ENCODE measurements around the gene FAXDC2. TPM values are rescaled to one million over a fixed set of nuclear protein-coding genes. Genes with fewer than 3 reads are reported as not detected.

Gene FAXDC2
- 10 to 100 TPM; 10.8 to 30.9 (median 15.1) TPM for polyA plus RNA-seq
- long read RNA-seq, donor 1, partial matches to known transcripts = 11 of 19 reads
- long read RNA-seq, donor 1, other reads (novel, unspliced or antisense) = 0 of 19 reads
- long read RNA-seq, donor 2 = 0 reads
- long read RNA-seq, donor 3, partial matches to known transcripts = 69 of 70 reads
- long read RNA-seq, donor 3, other reads (novel, unspliced or antisense) = 0 of 70 reads
- long read RNA-seq, donor 4 = 0 reads
- long read RNA-seq, donor 5 = 0 reads
- long read RNA-seq, donor 6, partial matches to known transcripts = 0 of 3 reads
- long read RNA-seq, donor 6, other reads (novel, unspliced or antisense) = 0 of 3 reads
- long read RNA-seq, donor 7, transcript FAXDC2-201 (9 exons, 3,251 nt) = major isoform, 9 of 10 reads
- long read RNA-seq, donor 7, partial matches to known transcripts = 0 of 10 reads
- long read RNA-seq, donor 7, other reads (novel, unspliced or antisense) = 0 of 10 reads
- long read RNA-seq, donor 8, partial matches to known transcripts = 0 of 3 reads
- long read RNA-seq, donor 8, other reads (novel, unspliced or antisense) = 0 of 3 reads
- long read RNA-seq, donor 9, partial matches to known transcripts = 0 of 1 reads
- long read RNA-seq, donor 9, other reads (novel, unspliced or antisense) = 0 of 1 reads
- long read RNA-seq, donor 10, partial matches to known transcripts = 0 of 5 reads
- long read RNA-seq, donor 10, other reads (novel, unspliced or antisense) = 0 of 5 reads

GRCh38 chr5:154850255-154851062, at the start of gene FAXDC2:
TSS of gene FAXDC2 (minus strand) at chr5:154850603. CDS start at chr5:154838178, 12,425 bp downstream.
- WGBS, 3 donors = 28 to 78% (median 66%) methylated on average over 11 of the region's 11 CpGs

GRCh38 chr5:154900066-154900465, 49.7 kb upstream of the FAXDC2 start:
- H3K27me3 ChIP-seq (ENCODE audit: control insufficient read depth in 3 of 3, insufficient read depth in 3 of 3, low read length in 3 of 3) = no peaks in the 10 kb centered on the region
- no peak overlapping the region for H3K4me3 ChIP-seq (ENCODE audit: low read depth in 1 of 3, low read length in 3 of 3)
- DNase-seq (no peak), FAIRE-seq (no peak)
- 97 to 100% (median 98%) methylated on average over 1 of the region's 1 CpG for WGBS, 3 donors
- peaks cover 17 to 48% (median 21%) of the 10 kb centered on the region in 3 donors for H3K36me3 ChIP-seq (ENCODE audit: control insufficient read depth in 3 of 3, insufficient read depth in 2 of 3, low read depth in 1 of 3, low read length in 3 of 3)
- no peak overlapping the region for H3K27ac ChIP-seq (ENCODE audit: low read depth in 1 of 3, low read length in 2 of 3)
- no peaks in the 10 kb centered on the region for H3K4me1 ChIP-seq (ENCODE audit: control insufficient read depth in 3 of 3, insufficient read depth in 2 of 3, low read depth in 1 of 3, low read length in 2 of 3)
- no peaks in the 10 kb centered on the region for H3K9me3 ChIP-seq (ENCODE audit: control insufficient read depth in 2 of 2, insufficient read depth in 1 of 2, low read depth in 1 of 2, low read length in 1 of 2)

More at GRCh38 chr5:154850255-154851062, at the start of gene FAXDC2:
- DNase-seq (peak in 1 of 2 donors; percentile 43), FAIRE-seq (no peak)
- Histone ChIP-seq H3K27ac (ENCODE audit: low read depth in 1 of 3, low read length in 2 of 3) (peak within 1 kb of the TSS in 2 of 3 donors; percentile 34 to 76), H3K4me1 (ENCODE audit: control insufficient read depth in 3 of 3, insufficient read depth in 2 of 3, low read depth in 1 of 3, low read length in 2 of 3) (no peaks in the 10 kb centered on the region), H3K9me3 (ENCODE audit: control insufficient read depth in 2 of 2, insufficient read depth in 1 of 2, low read depth in 1 of 2, low read length in 1 of 2) (no peaks in the 10 kb centered on the region), H3K27me3 (ENCODE audit: control insufficient read depth in 3 of 3, insufficient read depth in 3 of 3, low read length in 3 of 3) (no peaks in the 10 kb centered on the region), H3K36me3 (ENCODE audit: control insufficient read depth in 3 of 3, insufficient read depth in 2 of 3, low read depth in 1 of 3, low read length in 3 of 3) (no peaks in the 10 kb centered on the region), H3K4me3 (ENCODE audit: low read depth in 1 of 3, low read length in 3 of 3) (peak within 1 kb of the TSS in 2 of 3 donors; percentile 10 to 26)

- Histone ChIP-seq H3K4me3 (ENCODE audit: low read depth in 1 of 3, low read length in 3 of 3) (no peak overlapping the region), H3K27me3 (ENCODE audit: control insufficient read depth in 3 of 3, insufficient read depth in 3 of 3, low read length in 3 of 3) (no peaks in the 10 kb centered on the region), H3K9me3 (ENCODE audit: control insufficient read depth in 2 of 2, insufficient read depth in 1 of 2, low read depth in 1 of 2, low read length in 1 of 2) (no peaks in the 10 kb centered on the region), H3K4me1 (ENCODE audit: control insufficient read depth in 3 of 3, insufficient read depth in 2 of 3, low read depth in 1 of 3, low read length in 2 of 3) (no peaks in the 10 kb centered on the region), H3K36me3 (ENCODE audit: control insufficient read depth in 3 of 3, insufficient read depth in 2 of 3, low read depth in 1 of 3, low read length in 3 of 3) (peaks cover 16 to 47% (median 21%) of the 10 kb centered on the region in 3 donors), H3K27ac (ENCODE audit: low read depth in 1 of 3, low read length in 2 of 3) (no peak overlapping the region)
- DNase-seq (no peak), FAIRE-seq (no peak)
- WGBS, 3 donors = 93 to 97% (median 96%) methylated on average over 9 of the region's 9 CpGs
These were observed 48.9 kb upstream of the FAXDC2 start for GRCh38 chr5:154899151-154899816.

GRCh38 chr5:154898210-154898609, 47.8 kb upstream of the FAXDC2 start:
- 96 to 97% (median 96%) methylated on average over 4 of the region's 4 CpGs for WGBS, 3 donors
- H3K9me3 ChIP-seq (ENCODE audit: control insufficient read depth in 2 of 2, insufficient read depth in 1 of 2, low read depth in 1 of 2, low read length in 1 of 2) = no peaks in the 10 kb centered on the region
- no peak overlapping the region for H3K4me3 ChIP-seq (ENCODE audit: low read depth in 1 of 3, low read length in 3 of 3)
- H3K4me1 ChIP-seq (ENCODE audit: control insufficient read depth in 3 of 3, insufficient read depth in 2 of 3, low read depth in 1 of 3, low read length in 2 of 3) = no peaks in the 10 kb centered on the region
- FAIRE-seq (no peak), DNase-seq (no peak)
- peaks cover 14 to 54% (median 24%) of the 10 kb centered on the region in 3 donors for H3K36me3 ChIP-seq (ENCODE audit: control insufficient read depth in 3 of 3, insufficient read depth in 2 of 3, low read depth in 1 of 3, low read length in 3 of 3)
- H3K27me3 ChIP-seq (ENCODE audit: control insufficient read depth in 3 of 3, insufficient read depth in 3 of 3, low read length in 3 of 3) = no peaks in the 10 kb centered on the region
- no peak overlapping the region for H3K27ac ChIP-seq (ENCODE audit: low read depth in 1 of 3, low read length in 2 of 3)

- H3K27ac ChIP-seq (ENCODE audit: low read depth in 1 of 3, low read length in 2 of 3) = no peak overlapping the region
- no peaks in the 10 kb centered on the region for H3K4me1 ChIP-seq (ENCODE audit: control insufficient read depth in 3 of 3, insufficient read depth in 2 of 3, low read depth in 1 of 3, low read length in 2 of 3)
- no peaks in the 10 kb centered on the region for H3K9me3 ChIP-seq (ENCODE audit: control insufficient read depth in 2 of 2, insufficient read depth in 1 of 2, low read depth in 1 of 2, low read length in 1 of 2)
- H3K36me3 ChIP-seq (ENCODE audit: control insufficient read depth in 3 of 3, insufficient read depth in 2 of 3, low read depth in 1 of 3, low read length in 3 of 3) = peaks cover 12 to 59% (median 22%) of the 10 kb centered on the region in 3 donors
- DNase-seq (peak in 1 of 2 donors; percentile 58), FAIRE-seq (no peak)
- no peaks in the 10 kb centered on the region for H3K27me3 ChIP-seq (ENCODE audit: control insufficient read depth in 3 of 3, insufficient read depth in 3 of 3, low read length in 3 of 3)
- no peak overlapping the region for H3K4me3 ChIP-seq (ENCODE audit: low read depth in 1 of 3, low read length in 3 of 3)
These were observed 46.3 kb upstream of the FAXDC2 start for GRCh38 chr5:154896562-154897165.

GRCh38 chr5:154895606-154896561, 45.5 kb upstream of the FAXDC2 start:
- Histone ChIP-seq H3K36me3 (ENCODE audit: control insufficient read depth in 3 of 3, insufficient read depth in 2 of 3, low read depth in 1 of 3, low read length in 3 of 3) (peaks cover 12 to 64% (median 22%) of the 10 kb centered on the region in 3 donors), H3K9me3 (ENCODE audit: control insufficient read depth in 2 of 2, insufficient read depth in 1 of 2, low read depth in 1 of 2, low read length in 1 of 2) (no peaks in the 10 kb centered on the region), H3K4me3 (ENCODE audit: low read depth in 1 of 3, low read length in 3 of 3) (no peak overlapping the region), H3K27me3 (ENCODE audit: control insufficient read depth in 3 of 3, insufficient read depth in 3 of 3, low read length in 3 of 3) (no peaks in the 10 kb centered on the region), H3K4me1 (ENCODE audit: control insufficient read depth in 3 of 3, insufficient read depth in 2 of 3, low read depth in 1 of 3, low read length in 2 of 3) (no peaks in the 10 kb centered on the region), H3K27ac (ENCODE audit: low read depth in 1 of 3, low read length in 2 of 3) (no peak overlapping the region)
- WGBS, 3 donors = 77 to 86% (median 82%) methylated on average over 14 of the region's 14 CpGs
- DNase-seq = peak in 1 of 2 donors; percentile 31
- no peak for FAIRE-seq

GRCh38 chr5:154893381-154893780, 43.0 kb upstream of the FAXDC2 start:
- H3K27me3 ChIP-seq (ENCODE audit: control insufficient read depth in 3 of 3, insufficient read depth in 3 of 3, low read length in 3 of 3) = no peaks in the 10 kb centered on the region
- DNase-seq (no peak), FAIRE-seq (no peak)
- WGBS, 3 donors = 85 to 90% (median 87%) methylated on average over 5 of the region's 5 CpGs
- H3K36me3 ChIP-seq (ENCODE audit: control insufficient read depth in 3 of 3, insufficient read depth in 2 of 3, low read depth in 1 of 3, low read length in 3 of 3) = peaks cover 7 to 68% (median 28%) of the 10 kb centered on the region in 3 donors
- no peaks in the 10 kb centered on the region for H3K9me3 ChIP-seq (ENCODE audit: control insufficient read depth in 2 of 2, insufficient read depth in 1 of 2, low read depth in 1 of 2, low read length in 1 of 2)
- no peaks in the 10 kb centered on the region for H3K4me1 ChIP-seq (ENCODE audit: control insufficient read depth in 3 of 3, insufficient read depth in 2 of 3, low read depth in 1 of 3, low read length in 2 of 3)
- no peak overlapping the region for H3K4me3 ChIP-seq (ENCODE audit: low read depth in 1 of 3, low read length in 3 of 3)
- no peak overlapping the region for H3K27ac ChIP-seq (ENCODE audit: low read depth in 1 of 3, low read length in 2 of 3)
